GM12872 (cell line): ENCODE results near the gene CROT.
A peak's percentile ranks its signal among the peaks of the same experiment; 100 is the strongest.

Experiments
- CTCF ChIP-seq: IDR thresholded peaks from 3 replicates; pipeline ENCODE4 v1.5.1; 2011; ENCODE audit warnings: low read depth, mild to moderate bottlenecking, low read length, moderate library complexity; ENCODE audit not compliant: insufficient read depth

The CROT gene

GRCh38 chr7:87345166-87345927 lies at the start of gene CROT:
TSS of gene CROT (plus strand) at chr7:87345664. CDS start at chr7:87349069, 3,405 bp downstream.
- TF ChIP-seq CTCF: no peak

DNA sequence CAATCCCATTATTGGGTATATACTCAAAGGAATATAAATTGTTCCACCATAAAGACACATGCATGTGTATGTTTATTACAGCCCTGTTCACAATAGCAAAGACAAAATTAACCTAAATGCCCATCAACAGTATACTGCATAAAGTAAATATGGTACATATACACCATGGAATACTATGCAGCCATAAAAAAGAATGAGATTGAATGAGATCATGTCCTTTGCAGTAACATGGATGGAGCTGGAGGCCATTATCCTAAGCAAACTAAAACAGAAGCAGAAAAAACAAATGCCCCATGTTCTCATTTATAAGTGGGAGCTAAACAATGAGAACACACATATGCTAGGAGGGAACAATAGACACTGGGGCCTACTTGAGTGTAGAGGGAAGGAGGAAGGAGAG lies 44.7 kb upstream of the CROT start:
- no peak for TF ChIP-seq CTCF

DNA sequence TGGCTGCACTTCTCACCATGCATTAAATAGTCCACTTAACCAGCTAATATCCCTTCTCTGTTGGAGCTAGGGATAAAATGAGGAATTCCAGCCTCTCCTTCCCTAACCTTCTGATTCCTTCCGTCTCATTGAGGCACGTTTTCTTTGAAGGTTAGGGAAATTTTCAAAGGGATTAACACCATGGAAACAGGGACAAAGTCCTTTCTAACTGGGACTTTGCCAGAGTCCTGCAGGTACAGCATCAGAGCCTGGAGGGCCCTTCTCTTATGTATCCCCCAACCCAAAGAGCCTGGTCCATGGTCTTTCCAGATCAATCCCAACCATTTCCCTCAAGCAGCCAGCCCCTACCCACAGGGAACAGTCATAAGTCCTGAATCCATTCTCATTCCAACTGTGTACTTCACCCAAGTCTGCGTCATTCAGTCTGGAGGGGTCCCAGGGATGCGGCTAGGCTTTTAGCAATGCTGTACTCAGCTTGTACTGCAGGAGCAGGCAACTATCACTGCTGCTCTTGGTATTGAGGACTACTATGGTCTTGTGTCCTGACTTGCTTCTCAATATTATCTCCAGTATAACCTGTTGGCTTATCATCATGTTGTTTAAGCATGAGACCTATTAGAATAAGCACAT lies 34.6 kb upstream of the CROT start:
- TF ChIP-seq CTCF: no peak

DNA sequence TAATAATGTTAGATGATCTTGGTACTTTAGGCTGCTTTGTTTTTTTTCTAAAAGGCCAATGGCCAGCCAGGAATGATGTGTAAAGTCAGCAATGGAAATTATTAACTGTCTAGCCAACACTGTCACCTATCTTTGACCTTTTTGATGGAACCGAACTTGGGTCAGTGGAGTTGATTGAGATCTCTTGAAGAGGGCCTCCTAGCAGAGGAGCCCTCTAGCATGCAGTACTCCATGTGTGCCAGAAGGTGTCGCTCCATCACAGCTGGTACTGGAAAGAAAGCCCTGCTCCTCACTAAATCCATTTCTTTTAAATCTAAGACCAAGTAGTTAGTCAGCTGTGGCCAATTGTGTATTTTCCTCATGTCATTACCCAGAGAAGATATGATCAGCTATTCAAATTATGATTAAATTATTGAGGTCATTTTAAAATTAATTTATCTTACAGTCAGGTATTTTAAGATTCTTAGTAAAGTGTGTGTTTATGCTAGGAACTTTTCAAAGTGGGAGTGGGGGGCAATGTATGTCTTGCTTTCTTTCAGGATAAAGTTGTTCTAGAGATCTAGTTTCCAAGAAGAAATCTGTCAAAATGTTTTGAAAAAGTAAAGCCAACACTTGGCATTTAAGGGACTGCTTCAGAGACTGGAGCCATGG lies 33.1 kb upstream of the CROT start:
- peak; percentile 98 for TF ChIP-seq CTCF

GRCh38 chr7:87316097-87316700 lies 29.3 kb upstream of the CROT start:
- TF ChIP-seq CTCF: no peak

GRCh38 chr7:87316846-87317552 lies 28.5 kb upstream of the CROT start:
- TF ChIP-seq CTCF: no peak
